ENCODE measurements around the gene ADAMTSL1.

DNA sequence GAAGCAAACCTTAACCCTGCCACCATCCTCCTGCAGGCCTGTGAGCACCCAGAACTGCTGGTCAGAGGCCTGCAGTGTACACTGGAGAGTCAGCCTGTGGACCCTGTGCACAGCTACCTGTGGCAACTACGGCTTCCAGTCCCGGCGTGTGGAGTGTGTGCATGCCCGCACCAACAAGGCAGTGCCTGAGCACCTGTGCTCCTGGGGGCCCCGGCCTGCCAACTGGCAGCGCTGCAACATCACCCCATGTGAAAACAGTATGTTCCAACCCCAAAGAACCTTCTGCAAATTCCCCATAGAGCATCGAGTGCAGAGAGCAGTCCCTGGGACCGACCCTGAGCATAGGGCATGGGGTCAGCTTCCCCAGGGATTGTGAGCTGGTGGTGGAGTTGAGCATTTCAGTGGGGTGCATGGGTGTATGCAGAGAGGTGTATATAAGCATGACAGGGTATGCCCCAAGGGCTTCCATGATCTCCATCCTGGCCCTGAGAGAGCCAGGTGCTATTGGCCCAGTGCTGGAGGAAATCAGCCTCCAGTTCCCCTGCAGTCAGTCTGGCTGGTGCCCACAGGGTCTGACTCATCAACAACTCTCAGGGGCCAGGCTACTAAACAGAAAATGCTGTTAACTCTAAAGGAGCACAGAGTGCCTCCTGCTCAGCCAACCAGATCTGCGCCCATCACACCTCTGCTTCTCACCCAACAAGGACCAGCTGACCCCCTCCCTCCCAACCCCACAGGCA, 432.9 kb downstream of the ADAMTSL1 start:
- TF ChIP-seq, protein P1, sequence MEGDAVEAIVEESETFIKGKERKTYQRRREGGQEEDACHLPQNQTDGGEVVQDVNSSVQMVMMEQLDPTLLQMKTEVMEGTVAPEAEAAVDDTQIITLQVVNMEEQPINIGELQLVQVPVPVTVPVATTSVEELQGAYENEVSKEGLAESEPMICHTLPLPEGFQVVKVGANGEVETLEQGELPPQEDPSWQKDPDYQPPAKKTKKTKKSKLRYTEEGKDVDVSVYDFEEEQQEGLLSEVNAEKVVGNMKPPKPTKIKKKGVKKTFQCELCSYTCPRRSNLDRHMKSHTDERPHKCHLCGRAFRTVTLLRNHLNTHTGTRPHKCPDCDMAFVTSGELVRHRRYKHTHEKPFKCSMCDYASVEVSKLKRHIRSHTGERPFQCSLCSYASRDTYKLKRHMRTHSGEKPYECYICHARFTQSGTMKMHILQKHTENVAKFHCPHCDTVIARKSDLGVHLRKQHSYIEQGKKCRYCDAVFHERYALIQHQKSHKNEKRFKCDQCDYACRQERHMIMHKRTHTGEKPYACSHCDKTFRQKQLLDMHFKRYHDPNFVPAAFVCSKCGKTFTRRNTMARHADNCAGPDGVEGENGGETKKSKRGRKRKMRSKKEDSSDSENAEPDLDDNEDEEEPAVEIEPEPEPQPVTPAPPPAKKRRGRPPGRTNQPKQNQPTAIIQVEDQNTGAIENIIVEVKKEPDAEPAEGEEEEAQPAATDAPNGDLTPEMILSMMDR (IDR thresholded peaks at IDR 0.05; ENCODE audit: extremely low read depth in 1 of 2, insufficient read depth in 1 of 2, low read depth in 1 of 2, low read length in 2 of 2), result no peak
- no peak for TF ChIP-seq POLR2A (IDR thresholded peaks at IDR 0.05; ENCODE audit: low read depth, low read length)
- no peak for TF ChIP-seq MAX (IDR thresholded peaks at IDR 0.05; ENCODE audit: insufficient read depth, insufficient read length)
- TF ChIP-seq GATA2 (IDR thresholded peaks at IDR 0.05; ENCODE audit: insufficient read depth, insufficient read length, low read depth, low read length), result no peak
- peak; percentile 47 for TF ChIP-seq FOS (IDR thresholded peaks at IDR 0.05; ENCODE audit: borderline replicate concordance, insufficient read depth, low read length)
- no peak for TF ChIP-seq EZH2 (IDR thresholded peaks at IDR 0.05; ENCODE audit: borderline replicate concordance, low read depth, low read length, severe bottlenecking)
- no peak for TF ChIP-seq POLR2AphosphoS5 (IDR thresholded peaks at IDR 0.05; ENCODE audit: insufficient read depth, low read depth, low read length)
- no peak for TF ChIP-seq JUN (IDR thresholded peaks at IDR 0.05; ENCODE audit: borderline replicate concordance, insufficient read depth, insufficient read length, low read depth)
